AG04450 (cell line): ENCODE results near the gene MPV17. TPM values are rescaled to one million over a fixed set of nuclear protein-coding genes. Genes with fewer than 3 reads are reported as not detected.

Experiments
- CTCF ChIA-PET: fragments of 300-600, 350-600 bp; formaldehyde crosslinking; extraction: SDS; loops from one replicate; lab custom pipeline; 2022; ENCODE audit warnings: antibody characterized with exemption, inconsistent platforms; lab: Charles Lee
- POLR2A ChIA-PET: fragments of 350-600 bp; formaldehyde crosslinking; extraction: SDS; loops from one replicate; lab custom pipeline; 2021; ENCODE audit warnings: antibody characterized with exemption, inconsistent platforms; lab: Yijun Ruan, JAX
- DNase-seq: peaks from one replicate; pipeline ENCODE4 v3.0.0-alpha.2; 2011; ENCODE audit warnings: low read depth, low spot score
- H3K27ac ChIP-seq: one replicate; pipeline ENCODE4 v1.5.1; 2012; ENCODE audit warnings: low read depth, low read length, control low read depth
- H3K27me3 ChIP-seq: one replicate; pipeline ENCODE4 v1.6.0; 2012; ENCODE audit warnings: low read length; ENCODE audit not compliant: control insufficient read depth, insufficient read depth
- H3K4me3 ChIP-seq: 2 replicates; pipeline ENCODE4 v1.5.1; 2011; ENCODE audit warnings: mild to moderate bottlenecking, low read depth, low read length, control low read depth
- H3K9me3 ChIP-seq: 2 replicates; pipeline ENCODE4 v1.5.1; 2012; ENCODE audit warnings: low read length; ENCODE audit not compliant: control insufficient read depth, insufficient read depth
- polyA plus RNA-seq: library from polyadenylated mRNA; depleted of rRNA; stranded (reverse); fragments of >200 nt; gene quantifications from 2 replicates; pipeline ENCODE4 v1.2.3, GENCODE V29; 2011
- TF ChIP-seq, protein P1 (sequence below): IDR thresholded peaks from 2 replicates; pipeline ENCODE4 v1.5.1; 2011; ENCODE audit warnings: low read depth, low read length, control low read depth, inconsistent platforms

Gene MPV17
- polyA plus RNA-seq, 1 experiment = 183 TPM

DNA sequence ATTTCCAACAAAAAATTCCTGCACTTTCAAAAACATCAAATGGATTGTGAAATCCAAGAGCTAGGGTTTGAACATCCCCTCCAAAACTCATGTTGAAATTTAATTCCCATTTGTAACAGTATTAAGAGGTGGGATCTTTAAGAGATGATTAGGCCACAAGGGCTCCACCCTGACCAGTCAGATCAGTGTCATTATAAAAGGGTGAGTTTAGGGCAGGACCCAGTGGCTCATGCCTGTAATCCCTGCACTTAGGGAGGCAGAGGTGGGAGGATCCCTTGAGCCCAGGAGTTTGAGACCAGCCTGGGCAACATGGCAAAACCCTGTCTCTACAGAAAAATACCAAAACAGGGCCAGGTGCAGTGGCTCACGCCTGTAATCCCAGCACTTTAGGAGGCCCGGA is 24.7 kb upstream of the MPV17 start:
- Histone ChIP-seq H3K9me3 (no peaks in the 10 kb centered on the region), H3K27me3 (no peaks in the 10 kb centered on the region), H3K4me3 (no peak overlapping the region), H3K27ac (no peak overlapping the region)
- DNase-seq = no peak
- CTCF ChIA-PET = no interaction called here
- TF ChIP-seq, protein P1, sequence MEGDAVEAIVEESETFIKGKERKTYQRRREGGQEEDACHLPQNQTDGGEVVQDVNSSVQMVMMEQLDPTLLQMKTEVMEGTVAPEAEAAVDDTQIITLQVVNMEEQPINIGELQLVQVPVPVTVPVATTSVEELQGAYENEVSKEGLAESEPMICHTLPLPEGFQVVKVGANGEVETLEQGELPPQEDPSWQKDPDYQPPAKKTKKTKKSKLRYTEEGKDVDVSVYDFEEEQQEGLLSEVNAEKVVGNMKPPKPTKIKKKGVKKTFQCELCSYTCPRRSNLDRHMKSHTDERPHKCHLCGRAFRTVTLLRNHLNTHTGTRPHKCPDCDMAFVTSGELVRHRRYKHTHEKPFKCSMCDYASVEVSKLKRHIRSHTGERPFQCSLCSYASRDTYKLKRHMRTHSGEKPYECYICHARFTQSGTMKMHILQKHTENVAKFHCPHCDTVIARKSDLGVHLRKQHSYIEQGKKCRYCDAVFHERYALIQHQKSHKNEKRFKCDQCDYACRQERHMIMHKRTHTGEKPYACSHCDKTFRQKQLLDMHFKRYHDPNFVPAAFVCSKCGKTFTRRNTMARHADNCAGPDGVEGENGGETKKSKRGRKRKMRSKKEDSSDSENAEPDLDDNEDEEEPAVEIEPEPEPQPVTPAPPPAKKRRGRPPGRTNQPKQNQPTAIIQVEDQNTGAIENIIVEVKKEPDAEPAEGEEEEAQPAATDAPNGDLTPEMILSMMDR = no peak
- POLR2A ChIA-PET = interaction anchor here (0.6 kb wide), 1 partner anchor 18 kb away, joined by 4 read pairs; no protein-coding TSS in a partner anchor

DNA sequence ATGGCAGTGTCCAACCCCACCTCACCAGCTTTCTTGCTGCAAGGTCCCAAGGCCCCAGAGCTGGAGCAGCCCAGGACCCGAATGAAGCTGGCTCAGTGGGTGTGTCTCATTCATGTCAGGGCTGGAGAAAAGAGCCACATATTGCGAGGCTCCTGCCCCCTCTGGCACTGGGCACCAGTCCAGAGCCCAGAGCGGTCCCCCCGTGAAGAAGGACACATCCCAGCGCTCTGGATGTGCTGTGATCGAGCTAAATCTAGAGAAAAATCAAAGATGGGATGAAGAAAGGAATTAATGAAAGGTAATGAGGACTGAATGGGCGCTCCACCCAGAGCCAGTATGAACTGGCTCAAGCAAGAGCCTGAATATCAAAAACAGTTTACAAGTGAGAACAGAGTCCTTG is 13.3 kb upstream of the MPV17 start:
- POLR2A ChIA-PET = interaction anchor here (1.6 kb wide), 1 partner anchor 14 kb away, joined by 3 read pairs; no protein-coding TSS in a partner anchor

DNA sequence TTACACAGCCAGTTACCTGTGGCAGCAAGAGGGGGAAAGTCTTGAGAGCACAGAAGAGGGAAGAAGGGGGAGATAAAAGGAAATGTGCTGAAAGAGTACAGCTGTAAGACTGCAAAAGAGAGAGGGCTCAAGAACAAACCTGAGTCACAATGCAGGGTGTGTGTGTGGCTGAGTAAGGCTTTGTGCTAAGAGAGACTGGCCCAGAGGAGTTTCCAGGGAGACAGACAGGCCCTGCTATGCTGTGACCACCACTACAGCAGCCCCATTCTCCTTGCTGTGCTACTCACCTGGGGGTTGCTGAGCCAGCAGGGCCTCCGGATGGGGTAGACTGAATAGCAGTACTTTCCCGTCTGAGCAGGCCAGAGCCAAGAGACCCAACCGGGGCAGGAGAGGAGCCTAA is 12.4 kb upstream of the MPV17 start:
- no peaks in the 10 kb centered on the region for H3K27me3 ChIP-seq
- TF ChIP-seq, protein P1 = no peak
- POLR2A ChIA-PET = no interaction called here
- H3K4me3 ChIP-seq = no peak overlapping the region
- CTCF ChIA-PET = no interaction called here
- DNase-seq = no peak
- H3K9me3 ChIP-seq = no peaks in the 10 kb centered on the region
- no peak overlapping the region for H3K27ac ChIP-seq

More for the DNA sequence above, 13.3 kb upstream of the MPV17 start:
- TF ChIP-seq, protein P1 = no peak
- CTCF ChIA-PET = no interaction called here
- no peak for DNase-seq
- no peaks in the 10 kb centered on the region for H3K27me3 ChIP-seq
- H3K27ac ChIP-seq = no peak overlapping the region
- no peak overlapping the region for H3K4me3 ChIP-seq
- no peaks in the 10 kb centered on the region for H3K9me3 ChIP-seq

DNA sequence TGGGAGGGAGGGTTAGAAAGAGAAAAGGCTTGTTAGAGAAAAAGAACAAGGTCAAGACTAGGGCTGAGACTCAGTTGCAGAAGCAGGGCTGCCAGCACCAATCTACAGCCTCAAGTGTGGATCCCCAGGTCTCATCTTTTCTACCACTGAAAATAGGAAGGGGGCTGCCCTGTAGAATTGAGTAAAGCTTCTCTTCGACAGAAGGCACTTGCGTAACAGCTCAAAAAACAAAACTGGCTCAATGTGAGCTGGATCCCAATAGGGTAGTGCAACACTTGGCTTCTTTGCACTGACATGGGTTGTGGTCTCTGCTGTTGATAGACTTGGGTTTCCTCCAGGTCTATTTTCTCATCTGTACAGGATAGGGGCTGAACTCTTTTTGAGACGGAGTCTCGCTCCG is 1.8 kb upstream of the MPV17 start:
- Histone ChIP-seq H3K4me3 (no peak overlapping the region), H3K9me3 (no peaks in the 10 kb centered on the region), H3K27ac (no peak overlapping the region), H3K27me3 (no peaks in the 10 kb centered on the region)
- TF ChIP-seq, protein P1 = no peak
- POLR2A ChIA-PET = interaction anchor here (0.6 kb wide), 1 partner anchor 92 kb away, joined by 3 read pairs; no protein-coding TSS in a partner anchor
- CTCF ChIA-PET = interaction anchor here (1.0 kb wide), 1 partner anchor 73 kb away, joined by 4 read pairs; no protein-coding TSS in a partner anchor
- no peak for DNase-seq

DNA sequence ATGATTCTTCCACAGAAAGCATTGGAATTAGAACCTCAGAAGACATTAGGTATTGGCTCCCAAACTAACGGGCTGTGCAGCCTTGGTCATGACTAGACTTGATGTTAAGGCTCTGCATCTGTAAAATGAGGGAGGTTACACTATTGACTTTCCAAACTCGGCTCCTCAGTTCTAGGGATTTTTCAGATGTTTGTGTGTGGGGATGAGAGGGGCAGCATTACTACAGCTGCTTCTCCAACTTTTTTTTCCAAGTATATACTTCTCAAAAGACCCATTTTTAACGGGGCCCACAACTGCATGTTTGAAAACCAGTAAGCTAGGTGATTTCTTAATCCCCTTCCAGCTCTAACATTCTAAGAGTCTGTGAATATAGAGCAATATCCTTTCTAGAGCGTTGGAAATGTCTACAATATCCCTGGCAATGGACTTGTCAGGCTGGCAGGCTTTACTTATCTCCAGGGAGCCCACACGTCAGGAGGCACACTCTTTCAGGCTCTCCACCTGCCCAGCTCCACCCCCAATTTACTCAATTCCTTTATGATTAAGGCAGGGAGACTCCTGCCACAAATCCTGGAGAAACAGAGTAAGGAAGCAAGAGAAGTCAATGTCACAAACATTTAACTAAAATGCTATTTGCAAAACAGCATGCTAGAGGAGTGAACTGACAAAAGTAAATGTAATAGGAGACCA is 844 bp upstream of the MPV17 start:
- CTCF ChIA-PET = interaction anchor here (1.4 to 3.4 kb wide), 3 partner anchors 20 to 44 kb away, joined by 5 to 18 read pairs (median 5); partner anchors contain the start of gene GTF3C2
- POLR2A ChIA-PET = interaction anchor here (0.8 to 2.0 kb wide), 3 partner anchors 12 to 189 kb away, joined by 3 to 9 read pairs (median 3); partner anchors contain the start of gene PREB
- Histone ChIP-seq H3K27ac (peak overlapping the region; percentile 95), H3K27me3 (no peaks in the 10 kb centered on the region), H3K9me3 (no peaks in the 10 kb centered on the region), H3K4me3 (peak overlapping the region; percentile 90)
- TF ChIP-seq, protein P1 = no peak
- DNase-seq = no peak
